Germinal center (tissue), 1 donor: ENCODE measurements around the gene MEG3.
"Not testable (repeated sequence)": the region's sequence is repeated elsewhere in the genome, so short reads cannot be mapped to it uniquely, and the experiment has no call there.

Source experiments
- DNase-seq: peaks from one replicate; pipeline ENCODE4 v3.0.0; 2012; ENCODE audit warnings: mixed read lengths, low spot score

Gene MEG3

GRCh38 chr14:100788942-100789341, 37.0 kb upstream of the MEG3 start:
- no peak for DNase-seq

DNA sequence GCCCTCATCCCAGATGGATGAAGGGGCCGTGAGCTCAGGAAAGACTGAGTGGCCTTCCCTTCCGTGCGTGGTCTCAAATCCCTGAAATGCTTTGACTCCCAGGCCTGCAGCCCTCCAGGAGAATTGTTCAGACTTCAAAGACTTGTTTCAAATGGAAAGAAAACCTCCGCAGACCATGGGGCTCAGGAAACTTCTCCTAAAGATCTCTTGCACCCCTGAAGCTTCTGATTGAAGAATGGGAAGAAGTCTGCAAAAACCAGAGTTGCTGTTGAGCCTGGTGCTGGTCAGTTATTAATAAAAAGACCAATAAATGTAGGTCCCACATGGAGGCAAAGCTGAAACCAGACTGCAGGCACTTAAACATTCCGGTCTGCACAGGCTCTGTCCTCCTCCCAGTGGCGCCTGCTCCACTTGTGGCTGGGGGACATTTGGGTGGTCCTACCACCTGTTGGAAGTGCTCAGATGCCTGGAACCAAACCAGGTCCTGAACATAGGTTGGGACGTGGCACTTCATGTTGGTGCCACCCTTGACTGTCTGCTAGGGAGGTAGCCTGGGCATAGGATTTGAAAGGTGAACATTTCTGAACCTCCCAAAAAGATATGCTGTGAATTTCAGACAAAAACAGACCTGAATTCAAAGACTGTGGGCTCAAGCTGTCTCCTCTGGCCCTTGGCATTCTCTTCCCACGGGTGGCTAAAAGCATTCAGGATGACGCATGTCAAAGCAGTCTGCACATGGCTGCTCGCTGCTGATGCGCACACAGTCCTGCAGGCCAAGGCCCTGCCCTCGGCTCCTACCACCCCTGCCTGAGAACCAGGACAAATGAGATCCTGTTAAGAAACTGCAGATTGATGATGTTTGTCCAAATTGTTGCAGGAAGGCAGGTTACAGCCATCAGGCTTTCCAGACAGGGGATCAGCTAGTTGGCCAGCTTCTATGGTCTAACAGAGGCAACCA, 36.2 kb upstream of the MEG3 start:
- DNase-seq: no peak

GRCh38 chr14:100790502-100791347, 35.2 kb upstream of the MEG3 start:
- DNase-seq: no peak

- DNase-seq: no peak
Measured at GRCh38 chr14:100791348-100791735, 34.6 kb upstream of the MEG3 start.

DNA sequence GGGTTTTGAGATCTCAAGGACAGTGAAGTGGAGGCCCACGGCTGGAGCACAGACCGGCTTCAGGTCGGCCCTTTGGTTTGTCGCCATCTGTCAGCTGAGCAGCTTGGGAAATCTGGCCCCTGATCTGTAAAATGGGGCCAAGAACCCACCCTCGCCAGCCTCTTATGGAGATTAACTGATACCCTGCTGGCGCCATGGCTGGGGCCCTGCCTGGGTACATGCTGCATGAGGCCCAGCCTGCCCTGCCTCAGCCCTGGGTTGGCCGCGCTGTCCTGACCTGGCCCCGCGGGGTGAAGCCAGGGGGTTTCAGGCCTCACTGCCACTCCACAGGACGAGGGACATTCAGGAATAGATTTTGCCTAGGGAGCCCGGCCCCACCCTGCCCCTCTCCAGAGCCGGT, 33.9 kb upstream of the MEG3 start:
- no peak for DNase-seq

GRCh38 chr14:100796946-100797345, 29.0 kb upstream of the MEG3 start:
- no peak for DNase-seq

- DNase-seq: no peak
Measured at GRCh38 chr14:100800041-100800440, 25.9 kb upstream of the MEG3 start.

GRCh38 chr14:100801433-100801832, 24.5 kb upstream of the MEG3 start:
- not testable (repeated sequence) for DNase-seq

GRCh38 chr14:100802179-100802578, 23.7 kb upstream of the MEG3 start:
- DNase-seq: no peak

- DNase-seq: no peak
Measured at GRCh38 chr14:100802766-100803165, 23.2 kb upstream of the MEG3 start.

DNA sequence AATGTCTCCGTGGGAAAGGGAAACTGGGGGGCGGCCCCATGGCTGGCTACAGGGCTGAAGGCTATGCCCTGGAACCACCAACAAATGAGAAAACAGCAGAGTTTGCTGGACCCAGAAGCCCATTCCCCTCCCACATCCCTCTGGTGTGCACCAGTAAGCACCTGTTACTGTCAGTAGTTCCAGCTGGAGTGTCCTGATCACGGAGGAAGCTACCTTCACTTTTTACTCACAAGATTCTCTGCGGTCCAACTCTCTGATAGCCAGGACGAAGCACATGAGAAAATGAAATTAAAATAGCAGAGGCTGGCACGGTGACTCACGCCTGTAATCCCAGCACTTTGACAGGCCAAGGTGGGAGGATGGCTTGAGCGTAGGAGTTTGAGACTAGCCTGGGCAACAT, 22.7 kb upstream of the MEG3 start:
- no peak for DNase-seq

DNA sequence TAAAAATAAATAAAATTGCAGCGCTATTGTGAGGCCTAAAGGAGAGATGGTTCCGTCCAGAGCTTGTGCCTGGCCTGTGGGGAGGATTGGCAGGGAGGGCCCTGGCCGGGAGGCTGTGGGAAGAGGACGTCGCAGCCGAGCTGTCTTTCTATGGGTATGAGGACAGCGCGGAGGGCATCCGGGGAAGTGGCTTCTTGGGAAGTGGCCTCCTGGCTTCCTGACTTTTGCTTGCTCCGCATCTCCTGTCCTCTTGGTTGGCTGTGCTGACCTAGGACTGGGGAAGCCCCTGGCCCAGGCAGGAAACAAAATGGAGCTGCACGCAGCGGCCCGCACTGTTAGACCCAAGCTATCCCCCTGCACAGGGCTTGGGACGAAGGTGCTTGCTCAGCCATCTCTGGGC, 22.2 kb upstream of the MEG3 start:
- DNase-seq: no peak

GRCh38 chr14:100804138-100804537, 21.8 kb upstream of the MEG3 start:
- DNase-seq: no peak

DNA sequence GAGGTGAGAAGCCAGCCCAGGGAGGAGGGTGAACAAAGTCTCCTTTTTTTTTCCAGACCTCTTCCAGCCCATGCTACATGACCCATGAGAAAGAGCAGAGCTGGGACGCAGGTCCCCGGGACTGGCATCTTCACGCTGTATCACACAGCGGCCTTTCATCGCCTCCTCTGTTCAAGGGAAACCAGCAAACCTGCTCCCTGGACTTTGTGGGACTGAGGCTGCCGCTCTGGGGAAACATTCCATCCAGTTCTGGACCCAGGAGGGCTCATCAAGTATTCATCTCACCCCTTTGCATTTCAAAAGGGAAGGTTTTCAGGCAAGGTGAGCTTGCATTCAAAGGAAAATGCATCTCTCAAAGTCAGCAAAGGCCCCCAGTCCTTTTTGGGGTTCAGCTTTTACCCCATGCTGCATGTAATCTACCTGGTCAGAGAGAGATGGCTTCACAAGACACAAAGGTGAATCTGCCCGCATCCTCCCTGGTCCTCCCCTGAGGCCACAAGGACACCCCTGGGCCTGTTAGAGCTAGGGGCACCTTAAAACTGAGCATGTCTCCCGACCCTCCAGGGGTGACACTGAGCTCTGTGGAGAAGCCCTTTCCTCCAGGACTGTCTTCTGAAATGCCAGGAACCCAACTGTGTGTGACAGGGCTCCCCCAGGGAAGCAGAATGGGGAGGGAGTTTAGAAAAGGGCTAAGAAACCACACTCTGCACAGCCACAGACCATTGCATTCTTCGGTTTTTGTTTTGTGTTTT, 21.2 kb upstream of the MEG3 start:
- no peak for DNase-seq

DNA sequence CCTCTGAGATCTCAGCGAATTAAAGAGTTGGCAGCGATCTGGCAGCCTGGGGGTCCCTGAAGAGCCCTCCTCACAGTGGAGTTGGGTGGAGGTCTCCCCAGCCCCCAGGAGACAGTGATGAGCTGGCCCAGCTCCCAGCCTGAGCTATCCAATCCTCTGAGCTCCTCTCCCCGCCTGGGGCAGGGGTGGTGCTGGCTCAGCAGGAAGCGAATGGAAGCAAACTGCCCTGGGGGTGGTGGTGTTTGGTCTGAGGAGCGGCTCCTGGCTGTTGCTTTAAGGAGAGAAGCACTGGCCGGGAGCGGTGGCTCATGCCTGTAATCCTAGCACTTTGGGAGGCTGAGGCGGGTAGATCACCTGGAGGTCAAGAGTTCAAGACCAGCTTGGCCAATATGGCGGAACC, 19.5 kb upstream of the MEG3 start:
- no peak for DNase-seq

DNA sequence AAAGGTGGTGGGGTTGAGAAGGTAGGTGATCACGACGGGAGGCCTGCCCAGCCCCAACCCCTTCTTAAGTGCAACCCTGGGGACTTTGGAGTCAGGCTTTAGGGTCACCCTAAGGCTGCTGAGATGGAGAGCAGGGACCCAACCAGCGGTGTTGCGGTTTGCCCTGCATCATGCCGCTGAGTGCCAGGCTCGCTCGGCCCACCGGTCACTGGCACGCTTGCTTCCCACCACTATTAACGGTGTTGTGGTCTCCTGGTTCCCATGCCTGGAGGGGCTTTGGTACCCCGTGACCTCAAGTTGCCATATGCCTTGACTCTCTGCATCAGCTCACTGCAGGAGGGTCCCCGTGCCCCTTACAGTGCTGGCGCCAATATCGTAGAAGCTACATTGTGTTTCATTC, 18.4 kb upstream of the MEG3 start:
- DNase-seq: no peak

GRCh38 chr14:100807979-100808734, 17.8 kb upstream of the MEG3 start:
- DNase-seq: no peak

GRCh38 chr14:100810435-100810834, 15.5 kb upstream of the MEG3 start:
- DNase-seq: no peak

GRCh38 chr14:100810861-100811461, 15.0 kb upstream of the MEG3 start:
- DNase-seq: no peak

- no peak for DNase-seq
Measured at GRCh38 chr14:100813291-100813690, 12.6 kb upstream of the MEG3 start.
